HL-60 (cell line): Measurements from ENCODE around the gene CBX1.
"Not testable (repeated sequence)": the region's sequence is repeated elsewhere in the genome, so short reads cannot be mapped to it uniquely, and the experiment has no call there.

Experiments used
- CTCF ChIP-seq: IDR thresholded peaks from one replicate; pipeline ENCODE4 v1.5.1; 2011; ENCODE audit warnings: low read length, control low read depth, inconsistent platforms; ENCODE audit not compliant: insufficient read depth
- GABPA ChIP-seq: IDR thresholded peaks from 2 replicates; pipeline ENCODE4 v1.6.1; 2012; ENCODE audit warnings: low read depth
- POLR2AphosphoS5 ChIP-seq: IDR thresholded peaks from 2 replicates; pipeline ENCODE4 v1.6.1; 2012; ENCODE audit warnings: low read depth

- not testable (repeated sequence) for TF ChIP-seq GABPA, CTCF, POLR2AphosphoS5
Observed at GRCh38 chr17:48077152-48077551, 24.1 kb downstream of the CBX1 start.
